HUES64 (cell line): ENCODE data around the gene CASP9.

ENCODE experiments used
- H3K27ac ChIP-seq: 2 replicates; pipeline ENCODE4 v1.7.0; 2013; ENCODE audit warnings: low read depth, low read length, inconsistent platforms
- H3K27me3 ChIP-seq: 2 replicates; pipeline ENCODE4 v1.6.1; 2013; ENCODE audit warnings: mild to moderate bottlenecking, low read length; ENCODE audit not compliant: insufficient read depth
- H3K36me3 ChIP-seq: 2 replicates; pipeline ENCODE4 v1.6.1; 2013; ENCODE audit warnings: mild to moderate bottlenecking, low read length; ENCODE audit not compliant: insufficient read depth
- H3K4me1 ChIP-seq: 2 replicates; pipeline ENCODE4 v1.6.1; 2013; ENCODE audit warnings: mild to moderate bottlenecking, low read length, moderate library complexity; ENCODE audit not compliant: insufficient read depth
- H3K4me3 ChIP-seq: 2 replicates; pipeline ENCODE4 v1.5.1; 2013; ENCODE audit warnings: mild to moderate bottlenecking, low read length, moderate library complexity
- H3K9ac ChIP-seq: 2 replicates; pipeline ENCODE4 v1.6.1; 2013; ENCODE audit warnings: mild to moderate bottlenecking, low read depth, low read length
- H3K9me3 ChIP-seq: 2 replicates; pipeline ENCODE4 v1.6.1; 2013; ENCODE audit warnings: low read depth, low read length; ENCODE audit not compliant: insufficient read depth
- WGBS: fragments of 150-250, 120-280 bp; methylation state at CpG from one replicate; pipeline ENCODE4 v1.1.7; 2013; ENCODE audit warnings: missing lambda C conversion rate; 5-methylcytosine and 5-hydroxymethylcytosine counted together

The CASP9 gene

GRCh38 chr1:15452866-15453571, 71.0 kb downstream of the CASP9 start:
- H3K9ac ChIP-seq, result no peak overlapping the region
- H3K27ac ChIP-seq, result no peak overlapping the region
- no peaks in the 10 kb centered on the region for H3K9me3 ChIP-seq
- WGBS, result 92% methylated on average over 10 of the region's 10 CpGs
- H3K36me3 ChIP-seq, result no peaks in the 10 kb centered on the region
- no peaks in the 10 kb centered on the region for H3K27me3 ChIP-seq
- no peaks in the 10 kb centered on the region for H3K4me1 ChIP-seq
- H3K4me3 ChIP-seq, result no peak overlapping the region

GRCh38 chr1:15452216-15452615, 71.8 kb downstream of the CASP9 start:
- Histone ChIP-seq H3K4me3 (no peak overlapping the region), H3K9ac (no peak overlapping the region), H3K27ac (no peak overlapping the region), H3K9me3 (no peaks in the 10 kb centered on the region), H3K27me3 (no peaks in the 10 kb centered on the region), H3K4me1 (no peaks in the 10 kb centered on the region), H3K36me3 (no peaks in the 10 kb centered on the region)
- WGBS, result 80% methylated on average over 1 of the region's 1 CpG

GRCh38 chr1:15451014-15451722, 72.8 kb downstream of the CASP9 start:
- Histone ChIP-seq H3K4me3 (no peak overlapping the region), H3K9ac (no peak overlapping the region), H3K27me3 (no peaks in the 10 kb centered on the region), H3K4me1 (no peaks in the 10 kb centered on the region), H3K27ac (no peak overlapping the region), H3K36me3 (no peaks in the 10 kb centered on the region), H3K9me3 (no peaks in the 10 kb centered on the region)
- 92% methylated on average over 6 of the region's 6 CpGs for WGBS

GRCh38 chr1:15449567-15449966, 74.4 kb downstream of the CASP9 start:
- no peaks in the 10 kb centered on the region for H3K27me3 ChIP-seq
- 89% methylated on average over 3 of the region's 3 CpGs for WGBS
- H3K27ac ChIP-seq, result no peak overlapping the region
- H3K4me3 ChIP-seq, result no peak overlapping the region
- no peak overlapping the region for H3K9ac ChIP-seq
- no peaks in the 10 kb centered on the region for H3K36me3 ChIP-seq
- no peaks in the 10 kb centered on the region for H3K9me3 ChIP-seq
- no peaks in the 10 kb centered on the region for H3K4me1 ChIP-seq

GRCh38 chr1:15448877-15449462, 75.0 kb downstream of the CASP9 start:
- H3K27ac ChIP-seq, result no peak overlapping the region
- H3K27me3 ChIP-seq, result no peaks in the 10 kb centered on the region
- no peak overlapping the region for H3K9ac ChIP-seq
- H3K9me3 ChIP-seq, result no peaks in the 10 kb centered on the region
- no peaks in the 10 kb centered on the region for H3K4me1 ChIP-seq
- H3K36me3 ChIP-seq, result no peaks in the 10 kb centered on the region
- WGBS, result 93% methylated on average over 3 of the region's 3 CpGs
- no peak overlapping the region for H3K4me3 ChIP-seq

- Histone ChIP-seq H3K27ac (no peak overlapping the region), H3K4me3 (no peak overlapping the region), H3K36me3 (no peaks in the 10 kb centered on the region), H3K4me1 (no peaks in the 10 kb centered on the region), H3K27me3 (no peaks in the 10 kb centered on the region), H3K9ac (no peak overlapping the region), H3K9me3 (no peaks in the 10 kb centered on the region)
- 91% methylated on average over 4 of the region's 4 CpGs for WGBS
These were observed 77.8 kb downstream of the CASP9 start for GRCh38 chr1:15446212-15446611.

- no peaks in the 10 kb centered on the region for H3K9me3 ChIP-seq
- H3K27me3 ChIP-seq, result no peaks in the 10 kb centered on the region
- no peak overlapping the region for H3K9ac ChIP-seq
- no peak overlapping the region for H3K4me3 ChIP-seq
- H3K4me1 ChIP-seq, result no peaks in the 10 kb centered on the region
- 90% methylated on average over 14 of the region's 14 CpGs for WGBS
- H3K36me3 ChIP-seq, result no peaks in the 10 kb centered on the region
- no peak overlapping the region for H3K27ac ChIP-seq
These were observed 78.5 kb downstream of the CASP9 start for GRCh38 chr1:15445390-15446122.

- no peaks in the 10 kb centered on the region for H3K27me3 ChIP-seq
- H3K9ac ChIP-seq, result no peak overlapping the region
- no peak overlapping the region for H3K27ac ChIP-seq
- H3K36me3 ChIP-seq, result no peaks in the 10 kb centered on the region
- WGBS, result 92% methylated on average over 17 of the region's 17 CpGs
- no peak overlapping the region for H3K4me3 ChIP-seq
- H3K9me3 ChIP-seq, result no peaks in the 10 kb centered on the region
- H3K4me1 ChIP-seq, result no peaks in the 10 kb centered on the region
These were observed 79.3 kb downstream of the CASP9 start for GRCh38 chr1:15444468-15445389.

- Histone ChIP-seq H3K4me1 (no peaks in the 10 kb centered on the region), H3K9ac (no peak overlapping the region), H3K27me3 (no peaks in the 10 kb centered on the region), H3K4me3 (no peak overlapping the region), H3K9me3 (no peaks in the 10 kb centered on the region), H3K36me3 (no peaks in the 10 kb centered on the region), H3K27ac (no peak overlapping the region)
- 77% methylated on average over 5 of the region's 5 CpGs for WGBS
These were observed 80.7 kb downstream of the CASP9 start for GRCh38 chr1:15443281-15443680.

GRCh38 chr1:15442759-15443158, 81.3 kb downstream of the CASP9 start:
- Histone ChIP-seq H3K27me3 (no peaks in the 10 kb centered on the region), H3K27ac (no peak overlapping the region), H3K4me1 (no peaks in the 10 kb centered on the region), H3K36me3 (no peaks in the 10 kb centered on the region), H3K4me3 (no peak overlapping the region), H3K9me3 (no peaks in the 10 kb centered on the region), H3K9ac (no peak overlapping the region)
- WGBS, result 90% methylated on average over 5 of the region's 5 CpGs
